PC-9 (cell line): Measurements from ENCODE around the gene OAS1. TPM values are rescaled to one million over a fixed set of nuclear protein-coding genes. Genes with fewer than 3 reads are reported as not detected.

Experiments used
- BruUV-seq: library from RNA; stranded (reverse); fragments of 400-500 nt; replicated peaks from 2 replicates; lab custom pipeline; 2021; lab: Mats Ljungman, UMichigan
- CTCF ChIA-PET: fragments of 300-600 bp; sonication (Branson Sonifier 250); formaldehyde crosslinking; loops from one replicate; lab custom pipeline; 2022; ENCODE audit warnings: antibody characterized with exemption; lab: Charles Lee
- POLR2A ChIA-PET: fragments of 300-600 bp; sonication (Branson Sonifier 250); formaldehyde crosslinking; loops from one replicate; lab custom pipeline; 2022; ENCODE audit warnings: antibody characterized with exemption; ENCODE audit not compliant: unreplicated experiment; lab: Charles Lee
- DNase-seq, 2 experiments: peaks; one replicate each; pipeline versions ENCODE4 v3.0.0 to v3.0.0-alpha.2; 2015 to 2022; ENCODE audit warnings: mixed read lengths in 1 of 2
- H2AFZ ChIP-seq: fragments of 200-600 bp; sonication (generic); 2 replicates; pipeline ENCODE4 v1.8.1; 2017; ENCODE audit warnings: antibody characterized with exemption
- H3F3A ChIP-seq: fragments of 200-600 bp; sonication (generic); 2 replicates; pipeline ENCODE4 v1.8.1; 2017; ENCODE audit warnings: antibody characterized with exemption, mild to moderate bottlenecking, low read depth; ENCODE audit not compliant: insufficient read depth
- H3K27ac ChIP-seq: fragments of 200-600 bp; sonication (generic); 2 replicates; pipeline ENCODE4 v1.6.1; 2016; ENCODE audit warnings: mixed run types
- H3K27me3 ChIP-seq: fragments of 200-600 bp; sonication (generic); 2 replicates; pipeline ENCODE4 v1.6.1; 2016; ENCODE audit warnings: low read depth, mixed run types; ENCODE audit not compliant: insufficient read depth
- H3K36me3 ChIP-seq: fragments of 200-600 bp; sonication (generic); 2 replicates; pipeline ENCODE4 v1.6.1; 2016; ENCODE audit warnings: low read depth, mixed run types
- H3K4me1 ChIP-seq: fragments of 200-600 bp; sonication (generic); replicated peaks from 2 replicates; pipeline ENCODE4 v1.6.1; 2016; ENCODE audit warnings: mixed run types; ENCODE audit not compliant: insufficient read depth
- H3K4me2 ChIP-seq: fragments of 200-600 bp; sonication (generic); 2 replicates; pipeline ENCODE4 v1.6.1; 2017; ENCODE audit warnings: mixed run types
- H3K4me3 ChIP-seq: fragments of 200-600 bp; sonication (generic); 2 replicates; pipeline ENCODE4 v1.6.1; 2016; ENCODE audit warnings: mixed run types
- H3K79me2 ChIP-seq: fragments of 200-600 bp; sonication (generic); 2 replicates; pipeline ENCODE4 v1.6.1; 2017; ENCODE audit warnings: low read depth, mixed run types
- H3K9me2 ChIP-seq: fragments of 200-600 bp; sonication (generic); 2 replicates; pipeline ENCODE4 v1.8.1; 2017; ENCODE audit warnings: mild to moderate bottlenecking; ENCODE audit not compliant: insufficient read depth
- H3K9me3 ChIP-seq: fragments of 200-600 bp; sonication (generic); 2 replicates; pipeline ENCODE4 v1.8.1; 2016; ENCODE audit warnings: low read depth; ENCODE audit not compliant: insufficient read depth
- H4K20me1 ChIP-seq: fragments of 200-600 bp; sonication (generic); 2 replicates; pipeline ENCODE4 v1.8.1; 2017; ENCODE audit not compliant: insufficient read depth
- CTCF ChIP-seq: fragments of 200-600 bp; sonication (generic); conservative IDR thresholded peaks from 2 replicates; pipeline ENCODE4 v1.6.1; 2017; ENCODE audit warnings: mixed run types, antibody characterized with exemption, mild to moderate bottlenecking, moderate library complexity
- EZH2 ChIP-seq: fragments of 200-600 bp; sonication (generic); IDR thresholded peaks from 2 replicates; pipeline ENCODE4 v1.8.0; 2017; ENCODE audit warnings: antibody characterized with exemption, low read depth
- intact Hi-C: fragments of 100-400 bp; cut with micrococcal nuclease; formaldehyde crosslinking; loops from one replicate; pipeline ENCODE4 v1.10.0; 2022; ENCODE audit not compliant: unreplicated experiment
- total RNA-seq: library from RNA; stranded (reverse); gene quantifications from 2 replicates; pipeline ENCODE4 v1.2.3, GENCODE V29; 2021

Gene OAS1
- total RNA-seq, 1 experiment from 2014 or later = 18.8 TPM

- H4K20me1 ChIP-seq = no peaks in the 10 kb centered on the region
- DNase-seq = no peak
- no peak overlapping the region for H3K4me3 ChIP-seq
- POLR2A ChIA-PET = no interaction called here
- no peak overlapping the region for H2AFZ ChIP-seq
- H3K9me2 ChIP-seq = no peaks in the 10 kb centered on the region
- CTCF ChIA-PET = no interaction called here
- no peak overlapping the region for H3K27ac ChIP-seq
- no peaks in the 10 kb centered on the region for H3F3A ChIP-seq
- no TSS peak for BruUV-seq
- H3K36me3 ChIP-seq = no peaks in the 10 kb centered on the region
- no peak overlapping the region for H3K4me2 ChIP-seq
- H3K79me2 ChIP-seq = no peaks in the 10 kb centered on the region
- intact Hi-C loops = no loop called here
- no peaks in the 10 kb centered on the region for H3K4me1 ChIP-seq
- H3K27me3 ChIP-seq = peaks cover 73% of the 10 kb centered on the region
- no peaks in the 10 kb centered on the region for H3K9me3 ChIP-seq
- no peak for TF ChIP-seq EZH2
- TF ChIP-seq CTCF = no peak
Observed at GRCh38 chr12:112885236-112885635, 21.5 kb upstream of the OAS1 start.

- Histone ChIP-seq H3K27ac (no peak overlapping the region), H3K9me3 (no peaks in the 10 kb centered on the region), H3K27me3 (peaks cover 53% of the 10 kb centered on the region), H3K9me2 (no peaks in the 10 kb centered on the region), H3K4me2 (no peak overlapping the region), H2AFZ (no peak overlapping the region), H3K36me3 (no peaks in the 10 kb centered on the region), H3K4me1 (no peaks in the 10 kb centered on the region), H4K20me1 (no peaks in the 10 kb centered on the region), H3F3A (no peaks in the 10 kb centered on the region), H3K4me3 (no peak overlapping the region), H3K79me2 (no peaks in the 10 kb centered on the region)
- intact Hi-C loops = no loop called here
- POLR2A ChIA-PET = no interaction called here
- CTCF ChIA-PET = no interaction called here
- no peak for TF ChIP-seq EZH2
- TF ChIP-seq CTCF = no peak
- no TSS peak for BruUV-seq
- DNase-seq = no peak
Observed at GRCh38 chr12:112887550-112887949, 19.2 kb upstream of the OAS1 start.

GRCh38 chr12:112891093-112892024 is 15.4 kb upstream of the OAS1 start:
- Histone ChIP-seq H3K27me3 (peaks cover 43% of the 10 kb centered on the region), H3K9me2 (no peaks in the 10 kb centered on the region), H3K4me1 (no peaks in the 10 kb centered on the region), H3K9me3 (no peaks in the 10 kb centered on the region), H2AFZ (no peak overlapping the region), H3K27ac (no peak overlapping the region), H3K4me3 (no peak overlapping the region), H3K4me2 (no peak overlapping the region), H3F3A (no peaks in the 10 kb centered on the region), H4K20me1 (no peaks in the 10 kb centered on the region), H3K36me3 (no peaks in the 10 kb centered on the region), H3K79me2 (no peaks in the 10 kb centered on the region)
- ChIA-PET POLR2A (no interaction called here), CTCF (no interaction called here)
- BruUV-seq = no TSS peak
- no peak for TF ChIP-seq CTCF
- TF ChIP-seq EZH2 = no peak
- intact Hi-C loops = no loop called here
- DNase-seq = no peak
